Esophagus muscularis mucosa (tissue), 4 donors: Measurements from ENCODE around the gene CHAT. TPM values are rescaled to one million over a fixed set of nuclear protein-coding genes. Genes with fewer than 3 reads are reported as not detected.

ENCODE experiments used
- DNase-seq: peaks from one replicate; pipeline ENCODE4 v3.0.0-alpha.2; 2017; ENCODE audit errors: extremely low spot score
- H3K27ac ChIP-seq, 4 donors: fragments of 200-600 bp; sonication (generic); replicated peaks in 1 of 4; 1 replicate in 3 of 4; 2 replicates in 1 of 4; pipeline ENCODE4 v1.5.1; 2016 to 2019; ENCODE audit warnings: mild to moderate bottlenecking in 1 of 4
- H3K27me3 ChIP-seq, 4 donors: fragments of 200-600 bp; sonication (generic); one replicate each; pipeline versions ENCODE4 v1.5.1 to v1.6.0; 2016 to 2019
- H3K36me3 ChIP-seq, 4 donors: fragments of 200-600 bp; sonication (generic); one replicate each; pipeline ENCODE4 v1.5.1; 2016 to 2019
- H3K4me1 ChIP-seq, 4 donors: fragments of 200-600 bp; sonication (generic); one replicate each; pipeline ENCODE4 v1.5.1; 2016 to 2019
- H3K4me3 ChIP-seq, 4 donors: fragments of 200-600 bp; sonication (generic); 1 replicate in 2 of 4; 2 replicates in 2 of 4; pipeline ENCODE4 v1.5.1; 2016 to 2019; ENCODE audit warnings: mild to moderate bottlenecking in 4 of 4, moderate library complexity in 1 of 4
- H3K9me3 ChIP-seq, 4 donors: fragments of 200-600 bp; sonication (generic); 1 replicate in 3 of 4; 2 replicates in 1 of 4; pipeline ENCODE4 v1.5.1; 2016 to 2019
- CTCF ChIP-seq, 3 experiments: fragments of 200-600 bp in 2 of 3; fragments of 450-650 bp in 1 of 3; sonication (generic) in 2 of 3; IDR thresholded peaks; one replicate each; pipeline ENCODE4 v1.5.1; 2017 to 2019; ENCODE audit warnings: antibody characterized with exemption in 3 of 3, mild to moderate bottlenecking in 2 of 3, moderate library complexity in 1 of 3
- EP300 ChIP-seq: sonication (generic); formaldehyde crosslinking; IDR thresholded peaks from one replicate; pipeline ENCODE4 v1.6.1; 2017; ENCODE audit warnings: antibody characterized with exemption
- POLR2A ChIP-seq: fragments of 450-650 bp; IDR thresholded peaks from one replicate; pipeline ENCODE4 v1.6.1; 2017; ENCODE audit warnings: antibody characterized with exemption, moderate library complexity, mild to moderate bottlenecking, low read depth
- POLR2AphosphoS5 ChIP-seq, 2 donors: sonication (generic); formaldehyde crosslinking; IDR thresholded peaks; one replicate each; pipeline ENCODE4 v1.6.1; 2017; ENCODE audit warnings: antibody characterized with exemption in 2 of 2
- WGBS: methylation state at CpG from one replicate; pipeline ENCODE4 v1.1.5; 2018; 5-methylcytosine and 5-hydroxymethylcytosine counted together
- intact Hi-C: fragments of 100-400 bp; cut with DNase I; formaldehyde crosslinking; loops from one replicate; pipeline ENCODE4 v1.15.1; 2023
- total RNA-seq, 4 donors: library from RNA; depleted of rRNA; stranded (reverse); fragments of >200 nt; gene quantifications; one replicate each; pipeline versions ENCODE4 v1.1.0 to v1.2.1, GENCODE V29; 2016

CHAT gene
- total RNA-seq, 4 donors from 2014 or later, result 0.17 TPM; not detected in 3

- WGBS, result 66% methylated on average over 4 of the region's 5 CpGs
- Histone ChIP-seq H3K27ac (no peak overlapping the region), H3K4me3 (no peak overlapping the region), H3K36me3 (no peaks in the 10 kb centered on the region), H3K27me3 (peaks cover 0 to 43% (median 0%) of the 10 kb centered on the region in 4 donors), H3K4me1 (no peaks in the 10 kb centered on the region), H3K9me3 (peaks cover 0 to 12% (median 4%) of the 10 kb centered on the region in 4 donors)
- TF ChIP-seq POLR2AphosphoS5 (IDR thresholded peaks at IDR 0.05), result no peak
- TF ChIP-seq EP300, result no peak
- no peak for TF ChIP-seq CTCF (IDR thresholded peaks at IDR 0.05)
- TF ChIP-seq POLR2A, result no peak
- DNase-seq, result peak; percentile 81
- intact Hi-C loops, result no loop called here
These were observed 40.3 kb downstream of the CHAT start for GRCh38 chr10:49654036-49654693.

GRCh38 chr10:49655099-49655498, 41.3 kb downstream of the CHAT start:
- Histone ChIP-seq H3K27me3 (peaks cover 0 to 39% (median 0%) of the 10 kb centered on the region in 4 donors), H3K9me3 (peaks cover 0 to 21% (median 10%) of the 10 kb centered on the region in 4 donors), H3K27ac (no peak overlapping the region), H3K4me1 (no peaks in the 10 kb centered on the region), H3K4me3 (no peak overlapping the region), H3K36me3 (no peaks in the 10 kb centered on the region)
- WGBS, result 88% methylated on average over 12 of the region's 18 CpGs
- intact Hi-C loops, result no loop called here
- peak; percentile 89 for DNase-seq
- TF ChIP-seq POLR2AphosphoS5 (IDR thresholded peaks at IDR 0.05) (no peak), CTCF (IDR thresholded peaks at IDR 0.05) (no peak), POLR2A (no peak), EP300 (no peak)

- TF ChIP-seq POLR2A (no peak), CTCF (IDR thresholded peaks at IDR 0.05) (no peak), EP300 (no peak), POLR2AphosphoS5 (IDR thresholded peaks at IDR 0.05) (no peak)
- 84% methylated on average over 9 of the region's 9 CpGs for WGBS
- Histone ChIP-seq H3K4me3 (no peak overlapping the region), H3K27me3 (peaks cover 0 to 26% (median 0%) of the 10 kb centered on the region in 4 donors), H3K4me1 (no peaks in the 10 kb centered on the region), H3K9me3 (peaks cover 0 to 21% (median 10%) of the 10 kb centered on the region in 4 donors), H3K36me3 (no peaks in the 10 kb centered on the region), H3K27ac (no peak overlapping the region)
- intact Hi-C loops, result no loop called here
- no peak for DNase-seq
These were observed 43.1 kb downstream of the CHAT start for GRCh38 chr10:49656845-49657493.

GRCh38 chr10:49657606-49658005, 43.8 kb downstream of the CHAT start:
- H3K36me3 ChIP-seq, result no peaks in the 10 kb centered on the region
- no peak for DNase-seq
- TF ChIP-seq CTCF (IDR thresholded peaks at IDR 0.05) (no peak), EP300 (no peak), POLR2AphosphoS5 (IDR thresholded peaks at IDR 0.05) (no peak), POLR2A (no peak)
- peaks cover 0 to 21% (median 10%) of the 10 kb centered on the region in 4 donors for H3K9me3 ChIP-seq
- WGBS, result 69% methylated on average over 1 of the region's 1 CpG
- no peak overlapping the region for H3K4me3 ChIP-seq
- H3K27me3 ChIP-seq, result peaks cover 0 to 21% (median 0%) of the 10 kb centered on the region in 4 donors
- intact Hi-C loops, result no loop called here
- no peaks in the 10 kb centered on the region for H3K4me1 ChIP-seq
- no peak overlapping the region for H3K27ac ChIP-seq
